HepG2 (cell line): ENCODE results near the gene H6PD. TPM values are rescaled to one million over a fixed set of nuclear protein-coding genes. Genes with fewer than 3 reads are reported as not detected.
A peak's percentile ranks its signal among the peaks of the same experiment; 100 is the strongest.

Experiments used
- ATRX ChIP-seq: sonication (generic); formaldehyde crosslinking; IDR thresholded peaks from 2 replicates; pipeline ENCODE4 v1.4.0; 2020; ENCODE audit warnings: missing genetic modification reagents, borderline replicate concordance
- HNRNPUL1 ChIP-seq: fragments of 200-400 bp; formaldehyde crosslinking; IDR thresholded peaks from 2 replicates; pipeline ENCODE4 v1.6.1; 2017; ENCODE audit warnings: low read depth, mild to moderate bottlenecking, low read length, moderate library complexity
- IKZF1 ChIP-seq: fragments of 450-650 bp; IDR thresholded peaks from 2 replicates; pipeline ENCODE4 v1.7.1; 2016
- KLF9 ChIP-seq: IDR thresholded peaks from 2 replicates; pipeline ENCODE4 v1.6.1; 2016; ENCODE audit warnings: low read depth
- NRL ChIP-seq: sonication (generic); formaldehyde crosslinking; IDR thresholded peaks from 2 replicates; pipeline ENCODE4 v1.5.0; 2020; ENCODE audit warnings: missing genetic modification reagents, mild to moderate bottlenecking, moderate library complexity, borderline replicate concordance
- PATZ1 ChIP-seq: sonication (generic); formaldehyde crosslinking; IDR thresholded peaks from 2 replicates; pipeline ENCODE4 v1.4.0; 2020; ENCODE audit warnings: missing genetic modification reagents
- SALL2 ChIP-seq: sonication (generic); formaldehyde crosslinking; IDR thresholded peaks from 2 replicates; pipeline ENCODE4 v1.8.1; 2023; ENCODE audit warnings: mild to moderate bottlenecking, missing genetic modification reagents, inconsistent platforms
- THAP9 ChIP-seq: sonication (generic); formaldehyde crosslinking; IDR thresholded peaks from 2 replicates; pipeline ENCODE4; 2020; ENCODE audit warnings: missing genetic modification reagents, mild to moderate bottlenecking, borderline replicate concordance
- TOE1 ChIP-seq: sonication (generic); formaldehyde crosslinking; IDR thresholded peaks from 2 replicates; pipeline ENCODE4 v1.4.0; 2020; ENCODE audit warnings: mild to moderate bottlenecking, missing genetic modification reagents
- ZBTB2 ChIP-seq: sonication (generic); formaldehyde crosslinking; IDR thresholded peaks from 2 replicates; pipeline ENCODE4 v1.8.0; 2022; ENCODE audit warnings: low read depth, missing genetic modification reagents
- ZBTB42 ChIP-seq: sonication (generic); formaldehyde crosslinking; IDR thresholded peaks from 2 replicates; pipeline ENCODE4 v1.5.0; 2020; ENCODE audit warnings: mild to moderate bottlenecking, missing genetic modification reagents
- ZFP41 ChIP-seq: sonication (generic); formaldehyde crosslinking; IDR thresholded peaks from 2 replicates; pipeline ENCODE4 v1.4.0; 2020; ENCODE audit warnings: mild to moderate bottlenecking, missing genetic modification reagents, borderline replicate concordance
- ZIK1 ChIP-seq: sonication (generic); formaldehyde crosslinking; IDR thresholded peaks from 2 replicates; pipeline ENCODE4 v1.5.0; 2020; ENCODE audit warnings: mild to moderate bottlenecking, low read depth, missing genetic modification reagents, borderline replicate concordance
- ZNF235 ChIP-seq: sonication (generic); formaldehyde crosslinking; IDR thresholded peaks from 2 replicates; pipeline ENCODE4 v1.8.1; 2023; ENCODE audit warnings: mild to moderate bottlenecking, missing genetic modification reagents, borderline replicate concordance
- ZNF292 ChIP-seq: sonication (generic); formaldehyde crosslinking; IDR thresholded peaks from 2 replicates; pipeline ENCODE4 v1.8.1; 2022; ENCODE audit warnings: mild to moderate bottlenecking, low read depth, missing genetic modification reagents, borderline replicate concordance
- ZNF331 ChIP-seq: sonication (generic); formaldehyde crosslinking; IDR thresholded peaks from 2 replicates; pipeline ENCODE4 v1.4.0; 2020; ENCODE audit warnings: missing genetic modification reagents
- ZNF496 ChIP-seq: sonication (generic); formaldehyde crosslinking; IDR thresholded peaks from 2 replicates; pipeline ENCODE4 v1.8.1; 2023; ENCODE audit warnings: mild to moderate bottlenecking, moderate library complexity, missing genetic modification reagents; ENCODE audit not compliant: insufficient replicate concordance
- ZNF670 ChIP-seq: sonication (generic); formaldehyde crosslinking; IDR thresholded peaks from 2 replicates; pipeline ENCODE4 v1.8.0; 2022; ENCODE audit warnings: mild to moderate bottlenecking, missing genetic modification reagents, borderline replicate concordance
- ZNF713 ChIP-seq: sonication (generic); formaldehyde crosslinking; IDR thresholded peaks from 2 replicates; pipeline ENCODE4 v1.4.0; 2020; ENCODE audit warnings: mild to moderate bottlenecking, missing genetic modification reagents
- ZNF777 ChIP-seq: sonication (generic); formaldehyde crosslinking; IDR thresholded peaks from 2 replicates; pipeline ENCODE4 v1.4.0; 2020; ENCODE audit warnings: missing genetic modification reagents
- ZNF782 ChIP-seq: sonication (generic); formaldehyde crosslinking; IDR thresholded peaks from 2 replicates; pipeline ENCODE4 v1.4.0; 2020; ENCODE audit warnings: missing genetic modification reagents, mild to moderate bottlenecking, borderline replicate concordance
- ZNF879 ChIP-seq: sonication (generic); formaldehyde crosslinking; IDR thresholded peaks from 2 replicates; pipeline ENCODE4 v1.8.1; 2023; ENCODE audit warnings: missing genetic modification reagents
- polyA plus RNA-seq, 8 experiments: library from polyadenylated mRNA; depleted of rRNA in 3 of 8; stranded (reverse) in 7 of 8; unstranded in 1 of 8; fragments of >200 nt; fragmentation: Illumina TruSeq in 4 of 8; extraction: Trizol in 4 of 8; gene quantifications; 2 replicates each; pipeline versions ENCODE4 v1.2.1 to v1.2.3, GENCODE V29; 2011 to 2016; ENCODE audit warnings: low read depth in 4 of 8, missing spikeins in 1 of 8, mixed read lengths in 1 of 8; ENCODE audit not compliant: insufficient read depth in 1 of 8
- total RNA-seq, 5 experiments: library from RNA; depleted of rRNA; stranded (reverse); fragments of >200 nt; fragmentation: Illumina TruSeq; extraction: Trizol; gene quantifications; 2 replicates each; pipeline ENCODE4 v1.2.3, GENCODE V29; 2016; ENCODE audit warnings: low read depth in 1 of 5
- TF ChIP-seq, protein P1 (sequence below): sonication (generic); formaldehyde crosslinking; IDR thresholded peaks from 2 replicates; pipeline ENCODE4 v1.4.0; 2020; ENCODE audit warnings: missing genetic modification reagents, borderline replicate concordance

H6PD gene
- total and polyA plus RNA-seq, 2 of the 13 experiments (the other 11 are each of a cell fraction or from before 2014, with no cell fraction given) = 9.3 to 14.1 TPM

DNA sequence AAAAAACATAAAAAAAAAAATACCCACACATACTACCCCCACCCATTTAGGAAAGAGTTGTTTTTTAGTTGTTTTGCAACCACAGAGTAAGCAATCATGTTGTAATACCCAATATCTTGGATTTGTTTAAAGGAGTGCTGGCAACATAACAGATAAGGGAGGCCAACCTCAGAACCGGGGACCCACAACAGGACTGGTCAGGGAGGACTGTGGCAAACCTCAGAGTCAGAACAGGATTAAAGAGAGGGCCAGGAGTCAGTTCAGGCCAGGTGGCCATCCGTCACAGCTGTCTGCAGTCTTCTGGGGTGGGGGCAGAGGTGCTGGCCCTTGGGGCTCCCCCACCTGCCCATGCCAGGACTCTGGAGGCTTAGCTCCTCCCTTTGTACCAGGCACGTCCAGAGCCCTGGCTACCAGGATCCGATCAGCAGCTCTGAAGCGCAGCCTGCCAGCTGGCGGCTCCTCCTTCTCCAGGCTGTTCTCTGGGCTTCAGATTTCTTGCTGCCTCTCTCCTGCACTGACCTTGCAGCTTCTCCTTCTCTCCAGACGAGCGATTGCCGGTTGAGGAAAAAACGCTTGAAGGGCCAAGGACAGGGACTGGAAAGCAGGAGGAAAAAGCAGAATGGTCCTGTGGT is 7.9 kb downstream of the H6PD start (continued):
- TF ChIP-seq THAP9 (CRISPR knock-in tag) (no peak), PATZ1 (CRISPR knock-in tag) (peak; percentile 86), ZIK1 (CRISPR knock-in tag) (no peak), ATRX (CRISPR knock-in tag) (no peak), ZNF777 (CRISPR knock-in tag) (no peak), ZNF496 (CRISPR knock-in tag) (no peak), IKZF1 (no peak), ZNF713 (CRISPR knock-in tag) (no peak), ZNF235 (CRISPR knock-in tag) (no peak), KLF9 (CRISPR knock-in tag) (no peak), ZNF292 (CRISPR knock-in tag) (0 out of 2 replicates have a peak, but pooled peaks have one; percentile 20), HNRNPUL1 (no peak), SALL2 (CRISPR knock-in tag) (no peak), ZBTB2 (CRISPR knock-in tag) (no peak), ZNF879 (CRISPR knock-in tag) (no peak), ZNF331 (no peak), ZBTB42 (CRISPR knock-in tag) (no peak), ZNF782 (0 out of 2 replicates have a peak, but pooled peaks have one; percentile 44), ZFP41 (CRISPR knock-in tag) (no peak), ZNF670 (CRISPR knock-in tag) (no peak), NRL (CRISPR knock-in tag) (no peak), TOE1 (CRISPR knock-in tag) (no peak)
- TF ChIP-seq, protein P1, sequence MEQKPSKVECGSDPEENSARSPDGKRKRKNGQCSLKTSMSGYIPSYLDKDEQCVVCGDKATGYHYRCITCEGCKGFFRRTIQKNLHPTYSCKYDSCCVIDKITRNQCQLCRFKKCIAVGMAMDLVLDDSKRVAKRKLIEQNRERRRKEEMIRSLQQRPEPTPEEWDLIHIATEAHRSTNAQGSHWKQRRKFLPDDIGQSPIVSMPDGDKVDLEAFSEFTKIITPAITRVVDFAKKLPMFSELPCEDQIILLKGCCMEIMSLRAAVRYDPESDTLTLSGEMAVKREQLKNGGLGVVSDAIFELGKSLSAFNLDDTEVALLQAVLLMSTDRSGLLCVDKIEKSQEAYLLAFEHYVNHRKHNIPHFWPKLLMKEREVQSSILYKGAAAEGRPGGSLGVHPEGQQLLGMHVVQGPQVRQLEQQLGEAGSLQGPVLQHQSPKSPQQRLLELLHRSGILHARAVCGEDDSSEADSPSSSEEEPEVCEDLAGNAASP (CRISPR knock-in tag) = peak; percentile 38; the same call in 1 of the 2 replicates
